ENCODE data around the gene SLC12A4. TPM values are rescaled to one million over a fixed set of nuclear protein-coding genes. Genes with fewer than 3 reads are reported as not detected.

Gene SLC12A4
- total RNA-seq, 4 donors from 2014 or later = 18.1 to 46.4 (median 25.4) TPM

GRCh38 chr16:67959536-67960329 lies 8.7 kb downstream of the SLC12A4 start:
- Histone ChIP-seq H3K27me3 (no peaks in the 10 kb centered on the region), H3K4me1 (peaks cover 0 to 42% (median 25%) of the 10 kb centered on the region in 4 donors), H3K27ac (peak overlapping the region; percentile 60 to 74 (median 66)), H3K4me3 (no peak overlapping the region), H3K36me3 (no peaks in the 10 kb centered on the region), H3K9me3 (no peaks in the 10 kb centered on the region)
- 45 to 66% methylated on average over 4 to 9 of the region's 11 CpGs for WGBS, 2 donors (ENCODE audit: low coverage in 1 of 2)
- intact Hi-C loops (cut with DNase I; ENCODE audit: low total_unique reads) = no loop called here
- in situ Hi-C loops (cut with MboI; ENCODE audit: low pct_ligation_motif_present in 1 of 4, low pct_unique_long_range_greater_than_20kb in 1 of 4, low sequenced_read_pairs in 3 of 4) = no loop called here
- peak; percentile 36 for DNase-seq
- no peak for TF ChIP-seq POLR2A (IDR thresholded peaks at IDR 0.05)
- peak; percentile 29 to 56 (median 41) for TF ChIP-seq POLR2AphosphoS5 (IDR thresholded peaks at IDR 0.05)
- TF ChIP-seq CTCF (IDR thresholded peaks at IDR 0.05) = no peak

DNA sequence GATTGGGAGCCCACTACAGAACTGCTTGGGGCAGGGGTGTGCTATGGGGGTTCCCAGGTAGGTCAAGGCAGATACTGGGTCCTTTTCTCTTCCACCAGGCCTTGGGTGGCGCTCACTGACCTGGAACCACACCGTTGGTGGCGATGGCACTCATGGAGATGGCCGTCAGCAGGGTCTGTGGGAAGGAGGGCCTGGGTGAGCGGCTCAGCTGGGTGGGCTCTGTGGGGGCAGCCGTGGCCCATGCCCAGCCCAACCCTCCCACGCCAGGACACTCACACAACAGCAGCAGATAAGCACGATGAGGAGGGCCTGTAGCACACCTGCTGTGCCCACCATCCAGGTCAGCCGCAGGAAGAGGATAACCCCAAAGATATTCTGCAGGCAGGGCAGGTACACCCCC lies 10.8 kb downstream of the SLC12A4 start:
- in situ Hi-C loops (cut with MboI; ENCODE audit: low pct_ligation_motif_present in 1 of 4, low pct_unique_long_range_greater_than_20kb in 1 of 4, low sequenced_read_pairs in 3 of 4) = no loop called here
- DNase-seq = no peak
- no peak for TF ChIP-seq POLR2A (IDR thresholded peaks at IDR 0.05)
- no peak for TF ChIP-seq POLR2AphosphoS5 (IDR thresholded peaks at IDR 0.05)
- no peak for TF ChIP-seq EP300 (IDR thresholded peaks at IDR 0.05; ENCODE audit: low read depth)
- no peak for TF ChIP-seq CTCF (IDR thresholded peaks at IDR 0.05)
- Histone ChIP-seq H3K9me3 (no peaks in the 10 kb centered on the region), H3K4me3 (no peak overlapping the region), H3K27me3 (no peaks in the 10 kb centered on the region), H3K4me1 (peaks cover 0 to 28% (median 23%) of the 10 kb centered on the region in 4 donors), H3K27ac (no peak overlapping the region), H3K36me3 (no peaks in the 10 kb centered on the region)
- intact Hi-C loops (cut with DNase I; ENCODE audit: low total_unique reads) = no loop called here
- 93% methylated on average over 4 of the region's 9 CpGs; no CpG with 5 or more reads in 1 of the 2 donors for WGBS, 2 donors (ENCODE audit: low coverage in 1 of 2)

DNA sequence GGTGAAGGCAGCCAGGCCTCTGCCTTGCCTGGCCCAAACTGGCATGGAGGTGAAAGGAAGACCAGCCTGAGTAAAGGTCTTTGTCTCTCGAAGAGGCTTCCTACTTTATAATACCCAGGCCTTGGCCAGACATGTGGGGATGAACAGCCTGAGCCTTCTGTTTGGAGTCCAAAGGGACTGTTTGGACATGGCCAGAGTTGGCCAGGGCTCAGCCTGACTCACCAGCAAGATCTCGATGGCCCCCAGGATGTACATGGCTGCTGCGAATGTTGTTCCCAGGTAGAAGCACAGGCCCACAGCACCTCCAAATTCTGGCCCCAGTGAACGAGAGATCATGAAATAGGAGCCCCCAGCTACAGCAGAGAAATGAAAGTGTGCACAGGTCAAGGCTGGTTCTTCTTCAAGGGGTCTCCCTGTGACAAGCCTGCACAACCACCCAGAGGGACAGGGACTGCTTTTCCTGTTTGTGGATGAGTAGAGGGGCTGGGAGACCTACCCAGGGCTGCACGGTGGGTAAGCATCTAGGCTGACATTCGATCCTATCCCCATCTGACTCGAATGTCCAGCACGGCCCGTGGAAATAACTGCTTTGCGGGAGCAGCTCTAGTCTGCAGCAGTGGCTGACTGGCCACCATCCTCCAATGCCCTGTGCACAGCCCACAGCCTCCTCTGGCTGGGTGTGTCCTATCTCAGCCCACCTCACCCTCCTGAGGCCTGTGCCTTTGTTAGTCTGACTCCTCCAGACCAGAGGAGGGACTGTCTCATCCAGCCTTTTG lies 13.8 kb downstream of the SLC12A4 start:
- no peak for DNase-seq
- in situ Hi-C loops (cut with MboI; ENCODE audit: low pct_ligation_motif_present in 1 of 4, low pct_unique_long_range_greater_than_20kb in 1 of 4, low sequenced_read_pairs in 3 of 4) = no loop called here
- H3K27ac ChIP-seq = no peak overlapping the region
- WGBS, 2 donors (ENCODE audit: low coverage in 1 of 2) = 79 to 83% methylated on average over 2 to 10 of the region's 10 CpGs
- no peak overlapping the region for H3K4me3 ChIP-seq
- no peaks in the 10 kb centered on the region for H3K9me3 ChIP-seq
- no peaks in the 10 kb centered on the region for H3K27me3 ChIP-seq
- TF ChIP-seq CTCF (IDR thresholded peaks at IDR 0.05) (no peak), EP300 (IDR thresholded peaks at IDR 0.05; ENCODE audit: low read depth) (no peak), POLR2A (IDR thresholded peaks at IDR 0.05) (no peak), POLR2AphosphoS5 (IDR thresholded peaks at IDR 0.05) (no peak)
- H3K4me1 ChIP-seq = peaks cover 0 to 14% (median 6%) of the 10 kb centered on the region in 4 donors
- no peaks in the 10 kb centered on the region for H3K36me3 ChIP-seq
- intact Hi-C loops (cut with DNase I; ENCODE audit: low total_unique reads) = no loop called here

GRCh38 chr16:67953641-67954375 lies 14.6 kb downstream of the SLC12A4 start:
- H3K27ac ChIP-seq = no peak overlapping the region
- H3K36me3 ChIP-seq = no peaks in the 10 kb centered on the region
- no peaks in the 10 kb centered on the region for H3K9me3 ChIP-seq
- no peak for DNase-seq
- no peak overlapping the region for H3K4me3 ChIP-seq
- H3K4me1 ChIP-seq = peaks cover 0 to 8% (median under 1%) of the 10 kb centered on the region in 4 donors
- no peaks in the 10 kb centered on the region for H3K27me3 ChIP-seq
- 82 to 83% methylated on average over 2 to 8 of the region's 8 CpGs for WGBS, 2 donors (ENCODE audit: low coverage in 1 of 2)
- TF ChIP-seq CTCF (IDR thresholded peaks at IDR 0.05) (no peak), POLR2AphosphoS5 (IDR thresholded peaks at IDR 0.05) (no peak), POLR2A (IDR thresholded peaks at IDR 0.05) (no peak), EP300 (IDR thresholded peaks at IDR 0.05; ENCODE audit: low read depth) (no peak)
- in situ Hi-C loops (cut with MboI; ENCODE audit: low pct_ligation_motif_present in 1 of 4, low pct_unique_long_range_greater_than_20kb in 1 of 4, low sequenced_read_pairs in 3 of 4) (no loop called here), intact Hi-C loops (cut with DNase I; ENCODE audit: low total_unique reads) (no loop called here)

Data from transverse colon (tissue), 4 donors.